CD8-positive, alpha-beta memory T cell (primary cell): ENCODE data around the gene TMEM101. TPM values are rescaled to one million over a fixed set of nuclear protein-coding genes. Genes with fewer than 3 reads are reported as not detected.
"Not testable (repeated sequence)": the region's sequence is repeated elsewhere in the genome, so short reads cannot be mapped to it uniquely, and the experiment has no call there.

Experiments
- CTCF ChIA-PET: fragments of 350-600 bp; sonication (Branson Sonifier 250); formaldehyde crosslinking; loops from one replicate; lab custom pipeline; 2021; ENCODE audit warnings: antibody characterized with exemption; lab: Charles Lee
- POLR2A ChIA-PET: fragments of 350-600 bp; sonication (Branson Sonifier 250); formaldehyde crosslinking; loops from one replicate; lab custom pipeline; 2021; ENCODE audit warnings: antibody characterized with exemption; lab: Charles Lee
- DNase-seq, 5 donors: peaks; one replicate each; pipeline versions ENCODE4 v3.0.0 to v3.0.0-alpha.2; 2020 to 2022; ENCODE audit warnings: mixed read lengths in 1 of 5
- H3K27ac ChIP-seq: one replicate; pipeline ENCODE4 v1.7.0; 2013; ENCODE audit warnings: low read depth, mild to moderate bottlenecking, low read length, moderate library complexity
- H3K27me3 ChIP-seq: 2 replicates; pipeline ENCODE4 v1.7.0; 2013; ENCODE audit warnings: low read length, mild to moderate bottlenecking; ENCODE audit not compliant: insufficient read depth, poor library complexity, severe bottlenecking
- H3K36me3 ChIP-seq: 2 replicates; pipeline ENCODE4 v1.7.0; 2013; ENCODE audit warnings: mild to moderate bottlenecking, low read length, moderate library complexity; ENCODE audit not compliant: insufficient read depth
- H3K4me1 ChIP-seq: 2 replicates; pipeline ENCODE4 v1.7.0; 2013; ENCODE audit warnings: mild to moderate bottlenecking, low read length, moderate library complexity; ENCODE audit not compliant: insufficient read depth
- H3K4me3 ChIP-seq: 2 replicates; pipeline ENCODE4 v1.7.0; 2013; ENCODE audit warnings: mild to moderate bottlenecking, low read length
- H3K9me3 ChIP-seq: 2 replicates; pipeline ENCODE4 v1.7.0; 2013; ENCODE audit warnings: mild to moderate bottlenecking, low read length
- H3K27ac Mint-ChIP-seq, 8 donors: one replicate each; pipeline ENCODE4 v1.8.0; 2020 to 2021; ENCODE audit warnings: mixed read lengths in 8 of 8, mild to moderate bottlenecking in 6 of 8, inconsistent platforms in 3 of 8, moderate library complexity in 3 of 8
- H3K27me3 Mint-ChIP-seq, 2 donors: one replicate each; pipeline ENCODE4 v1.8.0; 2020 to 2021; ENCODE audit warnings: mixed read lengths in 2 of 2, mild to moderate bottlenecking in 1 of 2, moderate library complexity in 1 of 2
- H3K36me3 Mint-ChIP-seq, 3 donors: one replicate each; pipeline ENCODE4 v1.8.0; 2020 to 2021; ENCODE audit warnings: mixed read lengths in 3 of 3, inconsistent platforms in 1 of 3, mild to moderate bottlenecking in 1 of 3
- H3K4me1 Mint-ChIP-seq, 3 donors: one replicate each; pipeline ENCODE4 v1.8.0; 2020 to 2021; ENCODE audit warnings: mixed read lengths in 3 of 3, inconsistent platforms in 1 of 3, mild to moderate bottlenecking in 1 of 3
- H3K4me3 Mint-ChIP-seq, 7 donors: one replicate each; pipeline ENCODE4 v1.8.0; 2020 to 2021; ENCODE audit warnings: mixed read lengths in 7 of 7, mild to moderate bottlenecking in 6 of 7, moderate library complexity in 4 of 7, inconsistent platforms in 2 of 7
- H3K9me3 Mint-ChIP-seq, 5 donors: one replicate each; pipeline ENCODE4 v1.8.0; 2020 to 2022; ENCODE audit warnings: mixed read lengths in 5 of 5, mild to moderate bottlenecking in 3 of 5, moderate library complexity in 2 of 5, inconsistent platforms in 1 of 5
- polyA plus RNA-seq: library from polyadenylated mRNA; unstranded; fragments of 300-500 nt; fragmentation: Illumina TruSeq; gene quantifications from one replicate; pipeline ENCODE4 v1.2.3, GENCODE V29; 2021
- total RNA-seq, 2 experiments: library from RNA; stranded (reverse); gene quantifications; one replicate each; pipeline ENCODE4 v1.2.3, GENCODE V29; 2021

TMEM101 gene
- total and polyA plus RNA-seq, 3 experiments from 2014 or later, result 28.8 to 36.0 (median 32.5) TPM

GRCh38 chr17:43961954-43962353 lies 52.8 kb downstream of the TMEM101 start:
- Mint-ChIP-seq H3K4me3 (no peak overlapping the region), H3K36me3 (peaks cover 0 to 2% (median 0%) of the 10 kb centered on the region in 3 donors), H3K4me1 (no peaks in the 10 kb centered on the region), H3K27me3 (peaks cover 15 to 31% of the 10 kb centered on the region in 2 donors), H3K27ac (no peak overlapping the region), H3K9me3 (no peaks in the 10 kb centered on the region)
- H3K27me3 ChIP-seq, result no peaks in the 10 kb centered on the region
- ChIA-PET CTCF (interaction anchor here (1.6 kb wide), 1 partner anchor 18 kb away, joined by 4 read pairs; no protein-coding TSS in a partner anchor), POLR2A (no interaction called here)
- DNase-seq, result peak in 1 of 5 donors; percentile 12
- H3K27ac ChIP-seq, result no peak overlapping the region
- H3K36me3 ChIP-seq, result no peaks in the 10 kb centered on the region
- no peaks in the 10 kb centered on the region for H3K4me1 ChIP-seq
- no peak overlapping the region for H3K4me3 ChIP-seq
- H3K9me3 ChIP-seq, result no peaks in the 10 kb centered on the region

GRCh38 chr17:43961292-43961691 lies 53.5 kb downstream of the TMEM101 start:
- H3K9me3 ChIP-seq, H3K27ac Mint-ChIP-seq, H3K4me1 ChIP-seq, H3K4me1 Mint-ChIP-seq, H3K27ac ChIP-seq, H3K4me3 ChIP-seq, H3K36me3 Mint-ChIP-seq, H3K4me3 Mint-ChIP-seq, H3K36me3 ChIP-seq, H3K9me3 Mint-ChIP-seq, H3K27me3 ChIP-seq: not testable (repeated sequence)
- H3K27me3 Mint-ChIP-seq, result peaks cover 15 to 31% of the 10 kb centered on the region in 2 donors
- peak in 1 of 5 donors; percentile 9 for DNase-seq
- ChIA-PET POLR2A (interaction anchor here (0.6 kb wide), 1 partner anchor 238 kb away, joined by 4 read pairs; the partner anchor contains the start of gene ATXN7L3), CTCF (interaction anchor here (0.6 to 1.6 kb wide), 2 partner anchors 9 to 17 kb away, joined by 3 to 4 read pairs; no protein-coding TSS in a partner anchor)

Other genes with a start within 250 kb of the TMEM101 start
- 10 to 100 TPM; 14.0 to 14.4 TPM for gene DUSP3, start 236.0 kb downstream of the TMEM101 start, total RNA-seq
- gene DUSP3, start 236.0 kb downstream of the TMEM101 start, polyA plus RNA-seq, result 7.7 TPM
- not detected for gene CFAP97D1, start 234.5 kb downstream of the TMEM101 start, total RNA-seq
- not detected for gene CFAP97D1, start 234.5 kb downstream of the TMEM101 start, polyA plus RNA-seq
- under 1 TPM in 1 of 2 experiments, not detected in 1; 0.15 TPM for gene MPP3, start 181.8 kb downstream of the TMEM101 start, total RNA-seq
- gene MPP3, start 181.8 kb downstream of the TMEM101 start, polyA plus RNA-seq, result not detected
- gene CD300LG, start 167.8 kb downstream of the TMEM101 start, total RNA-seq, result not detected
- not detected for gene CD300LG, start 167.8 kb downstream of the TMEM101 start, polyA plus RNA-seq
- 1 to 10 TPM in 1 of 2 experiments, under 1 TPM in 1; 0.90 to 1.1 TPM for gene MPP2, start 107.4 kb downstream of the TMEM101 start, total RNA-seq
- gene MPP2, start 107.4 kb downstream of the TMEM101 start, polyA plus RNA-seq, result 1.2 TPM
- gene PPY, start 72.5 kb downstream of the TMEM101 start, total RNA-seq, result not detected
- not detected for gene PPY, start 72.5 kb downstream of the TMEM101 start, polyA plus RNA-seq
- gene PYY, start 61.0 kb downstream of the TMEM101 start, total RNA-seq, result not detected
- not detected for gene PYY, start 61.0 kb downstream of the TMEM101 start, polyA plus RNA-seq
- gene NAGS, start 10.3 kb downstream of the TMEM101 start, total RNA-seq, result under 1 TPM; 0.60 to 0.74 TPM
- 1.0 TPM for gene NAGS, start 10.3 kb downstream of the TMEM101 start, polyA plus RNA-seq
- 10 to 100 TPM; 79.9 to 81.9 TPM for gene LSM12, start 51.7 kb upstream of the TMEM101 start, total RNA-seq
- 80.7 TPM for gene LSM12, start 51.7 kb upstream of the TMEM101 start, polyA plus RNA-seq
- gene G6PC3, start 55.8 kb upstream of the TMEM101 start, total RNA-seq, result 10 to 100 TPM; 37.1 to 38.3 TPM
- gene G6PC3, start 55.8 kb upstream of the TMEM101 start, polyA plus RNA-seq, result 27.0 TPM
- gene HDAC5, start 108.7 kb upstream of the TMEM101 start, total RNA-seq, result 10 to 100 TPM; 22.7 to 24.2 TPM
- gene HDAC5, start 108.7 kb upstream of the TMEM101 start, polyA plus RNA-seq, result 38.1 TPM
- 10 to 100 TPM; 16.2 to 16.5 TPM for gene HROB, start 127.0 kb upstream of the TMEM101 start, total RNA-seq
- not detected for gene HROB, start 127.0 kb upstream of the TMEM101 start, polyA plus RNA-seq
- gene ASB16, start 155.7 kb upstream of the TMEM101 start, total RNA-seq, result under 1 TPM in 1 of 2 experiments, not detected in 1; 0.11 TPM
- 0.10 TPM for gene ASB16, start 155.7 kb upstream of the TMEM101 start, polyA plus RNA-seq
- gene TMUB2, start 172.0 kb upstream of the TMEM101 start, total RNA-seq, result 10 to 100 TPM; 20.8 to 22.5 TPM
- gene TMUB2, start 172.0 kb upstream of the TMEM101 start, polyA plus RNA-seq, result 37.5 TPM
- gene ATXN7L3, start 184.9 kb upstream of the TMEM101 start, total RNA-seq, result 100 to 1,000 TPM in 1 of 2 experiments, 10 to 100 TPM in 1; 96.6 to 111 TPM
- gene ATXN7L3, start 184.9 kb upstream of the TMEM101 start, polyA plus RNA-seq, result 15.4 TPM
- gene UBTF, start 204.7 kb upstream of the TMEM101 start, total RNA-seq, result 100 to 1,000 TPM; 186 to 199 TPM
- gene UBTF, start 204.7 kb upstream of the TMEM101 start, polyA plus RNA-seq, result 78.0 TPM